GM19043 (cell line): ENCODE results near the gene CAPN5.

ENCODE experiments used
- ATAC-seq: cut with Tn5 transposase; IDR thresholded peaks from one replicate; pipeline ENCODE4 v1.9.1; 2021; ENCODE audit warnings: low read depth; ENCODE audit not compliant: unreplicated experiment

The CAPN5 gene

GRCh38 chr11:77159937-77160495 lies 93.2 kb downstream of the CAPN5 start:
- no peak for ATAC-seq

DNA sequence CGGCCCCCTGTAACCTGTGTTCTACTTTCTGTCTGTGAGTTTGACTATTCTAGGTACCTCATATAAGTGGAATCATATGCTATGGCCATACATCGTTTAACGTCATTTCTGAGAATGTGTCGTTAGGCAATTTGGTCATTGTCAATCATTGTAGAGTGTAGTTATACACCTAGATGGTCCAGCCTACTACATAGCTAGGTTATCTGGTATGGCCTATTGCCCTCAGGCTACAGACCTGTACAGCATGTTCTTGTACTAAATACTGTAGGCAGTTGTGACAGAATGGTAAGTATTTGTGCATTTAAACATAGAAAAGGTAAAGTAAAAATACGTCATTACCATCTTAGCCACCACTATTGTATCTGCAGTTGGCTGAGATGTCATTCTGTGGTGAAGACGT lies 96.5 kb downstream of the CAPN5 start:
- no peak for ATAC-seq

- ATAC-seq: no peak
Measured at GRCh38 chr11:77165066-77165465, 98.3 kb downstream of the CAPN5 start.

DNA sequence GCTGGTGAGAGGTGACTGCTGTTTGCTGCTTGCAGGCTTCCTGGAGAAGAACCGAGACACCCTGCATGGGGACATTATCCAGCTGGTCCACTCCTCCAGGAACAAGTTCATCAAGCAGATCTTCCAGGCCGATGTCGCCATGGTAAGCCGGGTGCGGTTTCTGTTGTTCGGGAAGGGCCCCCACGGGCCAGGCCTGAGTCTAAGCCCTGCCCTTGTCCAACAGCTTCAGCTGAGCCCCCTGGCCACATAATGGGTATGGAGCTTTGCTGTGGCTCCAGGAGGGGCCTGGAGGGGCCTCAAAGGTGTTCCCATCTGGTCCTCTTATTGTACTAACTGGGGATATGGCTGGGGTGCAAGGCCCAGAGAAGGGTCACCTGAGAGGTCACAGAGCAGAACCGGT lies 99.2 kb downstream of the CAPN5 start:
- no peak for ATAC-seq

DNA sequence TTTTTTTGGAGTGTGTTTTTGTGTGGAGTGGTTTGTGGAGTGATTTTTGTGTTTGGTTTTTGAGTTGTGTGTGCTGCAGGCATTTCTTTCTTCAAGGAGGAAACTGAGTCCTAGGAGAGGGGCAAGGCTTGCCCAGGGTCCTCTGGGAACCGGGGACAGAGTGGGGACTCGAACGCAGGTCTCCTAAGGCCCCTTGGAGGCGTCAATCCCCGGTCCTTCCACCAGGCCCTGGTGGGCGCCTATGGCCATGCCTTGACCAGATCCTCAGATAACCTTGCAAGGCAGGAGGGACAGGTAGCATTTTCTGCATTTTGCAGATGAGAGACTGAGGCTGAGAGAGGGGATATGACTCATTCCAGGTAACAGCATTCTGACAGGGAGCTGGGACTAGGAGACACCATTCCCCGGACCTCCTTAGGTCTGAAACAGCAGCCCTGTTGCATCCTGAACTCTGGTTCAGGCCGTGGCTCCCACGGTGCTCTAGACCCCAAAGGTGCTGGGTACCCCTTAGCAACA lies 100.4 kb downstream of the CAPN5 start:
- no peak for ATAC-seq

DNA sequence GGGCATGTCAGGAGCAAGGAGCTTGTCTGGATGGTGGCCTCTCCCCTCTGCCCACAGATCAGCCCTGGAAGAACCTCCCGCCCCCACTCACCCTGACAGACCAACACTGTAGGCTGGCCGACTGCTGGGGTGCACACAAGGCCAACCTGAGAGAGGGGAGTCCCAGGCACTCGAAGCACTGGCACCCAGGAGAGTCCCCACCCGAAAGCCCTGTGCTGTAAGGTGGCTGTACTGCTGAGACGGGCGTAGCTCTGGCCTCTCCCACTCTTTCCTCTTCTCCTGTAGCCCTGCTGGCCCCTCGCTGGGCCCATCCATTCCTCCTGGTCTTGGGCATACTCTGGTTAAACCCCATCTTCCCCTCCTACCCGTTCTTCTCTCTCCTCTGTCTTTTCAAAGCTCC lies 101.0 kb downstream of the CAPN5 start:
- no peak for ATAC-seq

GRCh38 chr11:77170107-77170506 lies 103.3 kb downstream of the CAPN5 start:
- ATAC-seq: no peak

GRCh38 chr11:77171254-77171653 lies 104.5 kb downstream of the CAPN5 start:
- no peak for ATAC-seq

DNA sequence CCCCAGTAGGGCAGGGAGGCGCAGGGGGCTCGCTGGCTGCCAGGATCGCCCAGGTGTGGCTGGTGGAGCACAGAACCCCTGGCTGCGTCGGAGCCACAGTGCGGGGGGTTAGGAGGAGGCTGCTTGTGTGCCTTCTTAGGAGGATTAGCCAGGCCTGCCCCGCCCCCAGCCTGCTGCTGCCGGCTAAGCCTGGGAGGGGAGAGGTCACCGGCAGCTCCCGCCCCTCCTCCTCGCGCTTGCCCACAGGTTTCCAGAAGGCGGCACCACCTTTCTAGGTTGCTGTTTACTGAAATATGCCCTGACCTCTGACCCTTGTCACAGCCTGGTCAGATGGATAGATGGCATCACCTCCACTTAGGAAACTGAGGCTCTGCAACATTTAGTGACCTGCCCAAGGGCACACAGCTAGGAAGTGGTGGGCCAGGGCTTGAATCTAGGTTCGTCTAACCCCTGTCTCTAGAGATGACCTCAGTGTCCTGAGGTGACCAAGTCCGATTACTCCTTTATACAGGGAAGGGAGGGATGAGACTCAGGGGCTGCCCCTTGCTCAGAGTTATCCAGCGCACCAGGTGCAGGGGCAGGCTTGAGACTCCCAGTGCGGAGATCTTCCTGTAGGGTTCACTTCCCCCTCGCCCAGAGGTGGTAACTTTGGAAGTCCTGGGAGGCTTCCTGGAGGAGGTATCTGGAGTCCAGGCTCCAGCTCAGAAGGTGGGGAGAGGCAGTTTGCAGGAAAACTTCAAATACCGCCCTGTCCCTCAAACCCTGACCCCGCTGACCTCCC lies 105.3 kb downstream of the CAPN5 start:
- ATAC-seq: no peak

GRCh38 chr11:77172666-77172982 lies 105.9 kb downstream of the CAPN5 start:
- ATAC-seq: no peak

- no peak for ATAC-seq
Measured at GRCh38 chr11:77173494-77173893, 106.7 kb downstream of the CAPN5 start.

DNA sequence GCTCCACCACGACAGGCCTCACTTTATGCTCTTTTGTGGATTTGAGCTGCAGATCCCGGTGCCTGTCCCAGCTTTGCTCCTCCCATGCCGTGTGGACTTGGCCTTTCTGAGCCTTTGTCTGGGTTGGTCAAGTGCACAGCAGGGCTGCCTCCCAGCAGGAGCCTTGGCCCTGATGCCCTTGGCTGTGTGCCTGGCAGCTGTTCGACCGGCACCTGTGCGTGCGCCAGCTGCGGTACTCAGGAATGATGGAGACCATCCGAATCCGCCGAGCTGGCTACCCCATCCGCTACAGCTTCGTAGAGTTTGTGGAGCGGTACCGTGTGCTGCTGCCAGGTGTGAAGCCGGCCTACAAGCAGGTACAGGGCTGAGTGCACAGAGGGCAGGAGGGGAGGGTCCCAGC lies 107.8 kb downstream of the CAPN5 start:
- no peak for ATAC-seq

DNA sequence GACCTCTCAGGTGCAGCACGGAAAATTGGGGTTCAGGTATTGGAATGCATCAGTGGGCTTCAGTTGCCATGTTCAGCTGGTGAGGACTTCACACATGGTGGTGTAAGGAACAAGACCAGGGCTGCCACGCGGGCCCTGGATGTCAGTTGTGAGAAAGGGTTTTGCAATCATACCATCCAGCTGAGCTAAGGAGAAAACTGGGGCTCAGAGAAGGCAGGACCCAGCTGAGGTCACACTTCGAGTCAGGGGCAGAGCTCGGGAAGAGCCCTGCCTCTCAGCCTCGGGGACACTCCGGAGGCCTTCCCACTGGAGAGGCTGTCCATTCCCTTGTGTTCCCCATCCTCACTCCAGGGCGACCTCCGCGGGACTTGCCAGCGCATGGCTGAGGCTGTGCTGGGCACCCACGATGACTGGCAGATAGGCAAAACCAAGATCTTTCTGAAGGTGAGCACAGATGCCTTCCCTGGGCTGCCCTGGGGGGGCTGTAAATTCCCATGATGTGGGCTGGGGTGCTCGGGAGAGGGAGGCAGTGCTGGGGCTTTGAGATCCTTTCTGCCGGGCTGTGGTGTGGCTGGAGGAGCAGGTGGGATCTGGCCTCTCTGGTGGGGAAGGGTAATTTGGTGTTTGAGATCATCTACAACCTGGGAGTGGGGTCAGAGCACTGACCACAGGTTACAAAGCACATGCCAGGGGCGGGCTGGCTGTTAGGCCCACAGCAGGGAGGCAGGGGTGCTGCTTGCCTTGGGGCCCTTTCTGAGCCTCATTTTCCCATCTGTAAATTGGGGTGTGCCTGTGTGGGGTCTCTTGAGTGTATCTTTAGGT lies 108.5 kb downstream of the CAPN5 start:
- ATAC-seq: no peak
